Mesothelial cell of epicardium (in vitro differentiated cells): Measurements from ENCODE around the gene ENG. TPM values are rescaled to one million over a fixed set of nuclear protein-coding genes. Genes with fewer than 3 reads are reported as not detected.

Experiments used
- DNase-seq, 2 experiments: peaks; one replicate each; pipeline ENCODE4 v3.0.0; 2021; ENCODE audit warnings: low spot score in 2 of 2; ENCODE audit not compliant: unreplicated experiment in 2 of 2
- H3K27ac Mint-ChIP-seq: 2 replicates; pipeline ENCODE4 v1.8.0; 2021; ENCODE audit warnings: mixed read lengths
- H3K27me3 Mint-ChIP-seq: 2 replicates; pipeline ENCODE4 v1.8.0; 2021; ENCODE audit warnings: low read depth, mixed read lengths
- H3K36me3 Mint-ChIP-seq: 2 replicates; pipeline ENCODE4 v1.8.0; 2021; ENCODE audit warnings: mixed read lengths
- H3K4me1 Mint-ChIP-seq: 2 replicates; pipeline ENCODE4 v1.8.0; 2021; ENCODE audit warnings: mixed read lengths
- H3K4me3 Mint-ChIP-seq: 2 replicates; pipeline ENCODE4 v1.8.0; 2021; ENCODE audit warnings: mild to moderate bottlenecking, moderate library complexity, mixed read lengths
- H3K9me3 Mint-ChIP-seq: 2 replicates; pipeline ENCODE4 v1.8.0; 2021; ENCODE audit warnings: mixed read lengths
- total RNA-seq: library from RNA; stranded (reverse); gene quantifications from 3 replicates; pipeline ENCODE4 v1.2.1, GENCODE V29; 2021
- TF ChIP-seq, protein P1 (sequence below): fragments of 200-600 bp; sonication (generic); IDR thresholded peaks from one replicate; pipeline ENCODE4 v1.5.0; 2021; ENCODE audit warnings: antibody characterized with exemption; ENCODE audit not compliant: unreplicated experiment

The ENG gene
- total RNA-seq, 1 donor from 2014 or later, result 8.5 TPM

- no peaks in the 10 kb centered on the region for H3K27me3 Mint-ChIP-seq
Measured at GRCh38 chr9:127776195-127776923, 78.1 kb downstream of the ENG start.

DNA sequence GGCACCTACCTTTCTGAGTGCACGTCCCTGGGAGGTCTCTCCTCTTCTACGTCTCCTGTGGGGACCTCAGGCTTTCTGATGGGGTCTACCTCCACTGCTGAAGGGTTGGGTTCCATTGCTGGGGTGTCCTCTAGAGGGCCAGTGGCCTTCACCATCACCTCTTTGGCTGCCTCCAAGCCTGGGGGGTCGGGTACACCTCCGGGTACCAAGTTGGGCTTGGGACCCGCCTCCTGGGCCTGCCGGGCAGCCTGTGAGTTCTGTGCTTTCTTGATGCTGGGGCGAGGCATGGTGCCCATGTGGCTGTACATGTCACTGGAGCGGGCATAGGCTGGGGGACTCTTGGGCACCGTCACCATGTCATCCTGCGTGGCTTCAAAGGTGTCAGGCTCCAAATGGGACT is 80.5 kb downstream of the ENG start:
- Mint-ChIP-seq H3K9me3 (no peaks in the 10 kb centered on the region), H3K4me3 (no peak overlapping the region), H3K4me1 (peaks cover 19% of the 10 kb centered on the region), H3K36me3 (no peaks in the 10 kb centered on the region), H3K27ac (no peak overlapping the region), H3K27me3 (no peaks in the 10 kb centered on the region)
- TF ChIP-seq, protein P1, sequence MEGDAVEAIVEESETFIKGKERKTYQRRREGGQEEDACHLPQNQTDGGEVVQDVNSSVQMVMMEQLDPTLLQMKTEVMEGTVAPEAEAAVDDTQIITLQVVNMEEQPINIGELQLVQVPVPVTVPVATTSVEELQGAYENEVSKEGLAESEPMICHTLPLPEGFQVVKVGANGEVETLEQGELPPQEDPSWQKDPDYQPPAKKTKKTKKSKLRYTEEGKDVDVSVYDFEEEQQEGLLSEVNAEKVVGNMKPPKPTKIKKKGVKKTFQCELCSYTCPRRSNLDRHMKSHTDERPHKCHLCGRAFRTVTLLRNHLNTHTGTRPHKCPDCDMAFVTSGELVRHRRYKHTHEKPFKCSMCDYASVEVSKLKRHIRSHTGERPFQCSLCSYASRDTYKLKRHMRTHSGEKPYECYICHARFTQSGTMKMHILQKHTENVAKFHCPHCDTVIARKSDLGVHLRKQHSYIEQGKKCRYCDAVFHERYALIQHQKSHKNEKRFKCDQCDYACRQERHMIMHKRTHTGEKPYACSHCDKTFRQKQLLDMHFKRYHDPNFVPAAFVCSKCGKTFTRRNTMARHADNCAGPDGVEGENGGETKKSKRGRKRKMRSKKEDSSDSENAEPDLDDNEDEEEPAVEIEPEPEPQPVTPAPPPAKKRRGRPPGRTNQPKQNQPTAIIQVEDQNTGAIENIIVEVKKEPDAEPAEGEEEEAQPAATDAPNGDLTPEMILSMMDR, result no peak
- no peak for DNase-seq

More at GRCh38 chr9:127776195-127776923, 78.1 kb downstream of the ENG start:
- Mint-ChIP-seq H3K9me3 (no peaks in the 10 kb centered on the region), H3K27ac (no peak overlapping the region), H3K4me3 (no peak overlapping the region), H3K36me3 (no peaks in the 10 kb centered on the region), H3K4me1 (peaks cover 2% of the 10 kb centered on the region)
- DNase-seq, result no peak
- TF ChIP-seq, protein P1, result no peak

GRCh38 chr9:127773272-127773671 is 81.2 kb downstream of the ENG start:
- no peaks in the 10 kb centered on the region for H3K9me3 Mint-ChIP-seq
- H3K36me3 Mint-ChIP-seq, result no peaks in the 10 kb centered on the region
- TF ChIP-seq, protein P1, result no peak
- H3K4me1 Mint-ChIP-seq, result peaks cover 26% of the 10 kb centered on the region
- no peak for DNase-seq
- H3K4me3 Mint-ChIP-seq, result no peak overlapping the region
- H3K27me3 Mint-ChIP-seq, result no peaks in the 10 kb centered on the region
- H3K27ac Mint-ChIP-seq, result no peak overlapping the region

GRCh38 chr9:127772603-127773002 is 81.9 kb downstream of the ENG start:
- TF ChIP-seq, protein P1, result no peak
- peaks cover 31% of the 10 kb centered on the region for H3K4me1 Mint-ChIP-seq
- no peak overlapping the region for H3K27ac Mint-ChIP-seq
- no peaks in the 10 kb centered on the region for H3K36me3 Mint-ChIP-seq
- no peak overlapping the region for H3K4me3 Mint-ChIP-seq
- H3K9me3 Mint-ChIP-seq, result no peaks in the 10 kb centered on the region
- no peak for DNase-seq
- no peaks in the 10 kb centered on the region for H3K27me3 Mint-ChIP-seq

DNA sequence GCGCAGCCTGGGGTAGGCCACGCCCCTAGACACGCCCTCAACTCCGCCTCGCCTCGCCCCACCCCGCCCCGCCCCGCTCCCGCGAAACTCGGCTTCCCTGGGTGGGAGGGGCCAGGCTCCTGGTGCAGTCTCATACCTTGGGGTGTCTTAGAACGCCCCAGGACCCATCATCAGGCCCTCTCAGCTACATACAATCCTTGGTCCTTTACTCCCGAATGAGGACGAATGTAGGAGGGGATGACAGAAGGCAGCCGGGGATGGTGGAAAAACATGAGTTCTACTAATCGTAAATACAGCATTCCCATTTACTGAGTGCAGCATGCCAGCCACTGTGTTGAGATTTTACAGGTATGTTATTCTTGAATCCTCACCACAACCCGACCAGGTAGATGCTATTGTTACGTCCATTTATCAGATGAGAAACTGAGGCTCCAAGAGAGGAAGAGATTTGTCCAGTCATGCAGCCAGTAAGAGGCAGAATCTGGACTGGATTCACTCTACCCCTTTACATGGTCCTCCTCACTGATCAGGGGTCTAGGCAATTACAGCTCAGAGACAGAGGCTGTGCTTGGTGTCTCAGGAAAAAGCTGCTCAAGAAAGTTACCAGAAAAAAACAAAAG is 82.8 kb downstream of the ENG start:
- Mint-ChIP-seq H3K36me3 (no peaks in the 10 kb centered on the region), H3K27me3 (no peaks in the 10 kb centered on the region), H3K4me3 (peak overlapping the region; percentile 80), H3K27ac (peak overlapping the region; percentile 77), H3K4me1 (peaks cover 39% of the 10 kb centered on the region), H3K9me3 (no peaks in the 10 kb centered on the region)
- TF ChIP-seq, protein P1, result no peak
- DNase-seq, result no peak
